Activated naive CD8-positive, alpha-beta T cell treated with anti-CD3 and anti-CD28 coated beads, Interleukin-2, amount 10 ng/mL, durations not matched to agents 7 days and 5 days (primary cell): ENCODE measurements around the gene EIF5. TPM values are rescaled to one million over a fixed set of nuclear protein-coding genes. Genes with fewer than 3 reads are reported as not detected.

Experiments used
- ATAC-seq: fragments of 150-1000 bp; cut with Tn5 transposase; one replicate; pipeline ENCODE4 v1.10.0; 2021; ENCODE audit warnings: low read depth, moderate library complexity
- POLR2A ChIA-PET: fragments of 350-600 bp; sonication (Branson Sonifier 250); formaldehyde crosslinking; loops from one replicate; lab custom pipeline; 2021; ENCODE audit warnings: antibody characterized with exemption; lab: Charles Lee
- DNase-seq: peaks from one replicate; pipeline ENCODE4 v3.0.0; 2021
- H3K27ac Mint-ChIP-seq: one replicate; pipeline ENCODE4 v1.8.0; 2022; ENCODE audit warnings: mild to moderate bottlenecking, mixed read lengths
- H3K27me3 Mint-ChIP-seq: one replicate; pipeline ENCODE4 v1.8.0; 2022; ENCODE audit warnings: mild to moderate bottlenecking, moderate library complexity, mixed read lengths
- H3K36me3 Mint-ChIP-seq: one replicate; pipeline ENCODE4 v1.8.0; 2021; ENCODE audit warnings: mild to moderate bottlenecking, mixed read lengths
- H3K4me1 Mint-ChIP-seq: one replicate; pipeline ENCODE4 v1.8.0; 2021; ENCODE audit warnings: mixed read lengths
- H3K4me3 Mint-ChIP-seq: one replicate; pipeline ENCODE4 v1.8.0; 2022; ENCODE audit warnings: mild to moderate bottlenecking, moderate library complexity, mixed read lengths
- H3K9me3 Mint-ChIP-seq: one replicate; pipeline ENCODE4 v1.8.0; 2021; ENCODE audit warnings: mixed read lengths
- total RNA-seq, 2 experiments: library from RNA; stranded (reverse); gene quantifications; one replicate each; pipeline ENCODE4 v1.2.3, GENCODE V29; 2021

EIF5 gene
- total RNA-seq, 2 experiments from 2014 or later: 202 to 222 TPM

DNA sequence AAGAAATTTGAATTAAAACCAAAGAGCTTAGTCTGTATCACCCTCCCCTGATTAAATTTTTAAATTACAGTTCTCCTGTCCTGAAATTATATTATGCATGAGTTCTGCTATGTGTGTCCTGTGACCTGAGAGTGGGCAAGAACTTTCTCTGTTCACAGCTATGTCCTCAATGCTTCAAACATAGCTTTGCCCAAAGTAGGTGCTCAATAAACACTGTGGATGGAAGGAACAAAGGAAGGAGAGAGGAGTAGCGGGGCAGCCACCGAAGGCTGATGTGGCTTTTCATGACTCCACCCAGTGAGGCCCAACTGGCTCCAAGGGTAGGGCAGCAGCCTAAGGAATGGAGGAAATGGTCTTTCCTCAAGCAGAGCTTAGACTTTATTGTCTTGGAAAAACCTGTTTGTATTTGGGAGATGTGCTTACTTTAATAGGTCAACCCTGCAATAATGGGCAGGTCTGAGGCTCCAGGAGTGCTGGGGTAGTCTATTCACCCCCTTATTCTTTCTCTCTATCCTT is 43.5 kb downstream of the EIF5 start:
- Mint-ChIP-seq H3K27ac (no peak overlapping the region), H3K36me3 (no peaks in the 10 kb centered on the region), H3K9me3 (no peaks in the 10 kb centered on the region), H3K4me3 (no peak overlapping the region), H3K4me1 (peaks cover 3% of the 10 kb centered on the region), H3K27me3 (peaks cover 13% of the 10 kb centered on the region)
- ATAC-seq (no peak), DNase-seq (no peak)
- POLR2A ChIA-PET: no interaction called here

DNA sequence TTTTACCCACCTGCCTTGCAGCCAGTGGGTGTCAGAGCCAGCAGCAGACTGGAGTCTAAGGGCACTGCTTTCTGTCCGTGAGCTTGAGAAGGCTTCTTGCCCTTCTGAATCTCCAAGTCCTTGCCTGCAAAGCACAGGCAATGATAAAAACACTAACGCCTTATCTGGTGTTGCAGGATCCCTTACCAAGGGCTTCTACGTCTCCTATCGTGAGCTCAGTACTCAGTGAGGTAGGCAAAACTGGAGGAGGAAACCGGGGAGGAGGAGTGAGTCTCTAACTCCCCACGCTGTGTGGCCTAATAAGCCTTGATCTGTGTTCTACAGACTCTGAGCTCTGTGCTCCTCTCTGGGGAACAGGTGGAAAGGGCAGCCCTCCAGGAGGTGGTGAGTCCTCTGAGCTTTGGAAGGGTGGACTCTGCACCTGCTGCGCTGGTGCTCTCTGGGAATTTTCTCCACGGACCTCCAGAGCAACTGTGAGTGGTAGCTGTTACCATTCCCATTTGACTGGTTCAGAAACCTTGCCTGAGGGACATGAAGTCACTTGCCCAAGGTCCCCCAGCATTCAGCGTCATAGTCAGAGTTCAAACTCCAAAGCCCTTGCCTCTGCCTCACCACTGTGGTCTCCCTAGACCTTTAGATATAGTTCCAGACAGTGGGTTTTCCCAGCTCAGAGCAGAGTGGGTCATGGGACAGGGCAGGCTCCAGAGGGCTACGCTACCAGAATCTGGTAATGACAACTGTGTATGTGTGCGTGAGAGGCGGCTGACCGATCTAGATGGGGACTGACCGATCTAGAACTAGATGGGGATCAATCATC is 44.2 kb downstream of the EIF5 start:
- POLR2A ChIA-PET: no interaction called here
- Mint-ChIP-seq H3K9me3 (no peaks in the 10 kb centered on the region), H3K27ac (no peak overlapping the region), H3K4me1 (peaks cover 3% of the 10 kb centered on the region), H3K4me3 (no peak overlapping the region), H3K27me3 (peaks cover 14% of the 10 kb centered on the region), H3K36me3 (no peaks in the 10 kb centered on the region)
- no peak for DNase-seq
- no peak for ATAC-seq

DNA sequence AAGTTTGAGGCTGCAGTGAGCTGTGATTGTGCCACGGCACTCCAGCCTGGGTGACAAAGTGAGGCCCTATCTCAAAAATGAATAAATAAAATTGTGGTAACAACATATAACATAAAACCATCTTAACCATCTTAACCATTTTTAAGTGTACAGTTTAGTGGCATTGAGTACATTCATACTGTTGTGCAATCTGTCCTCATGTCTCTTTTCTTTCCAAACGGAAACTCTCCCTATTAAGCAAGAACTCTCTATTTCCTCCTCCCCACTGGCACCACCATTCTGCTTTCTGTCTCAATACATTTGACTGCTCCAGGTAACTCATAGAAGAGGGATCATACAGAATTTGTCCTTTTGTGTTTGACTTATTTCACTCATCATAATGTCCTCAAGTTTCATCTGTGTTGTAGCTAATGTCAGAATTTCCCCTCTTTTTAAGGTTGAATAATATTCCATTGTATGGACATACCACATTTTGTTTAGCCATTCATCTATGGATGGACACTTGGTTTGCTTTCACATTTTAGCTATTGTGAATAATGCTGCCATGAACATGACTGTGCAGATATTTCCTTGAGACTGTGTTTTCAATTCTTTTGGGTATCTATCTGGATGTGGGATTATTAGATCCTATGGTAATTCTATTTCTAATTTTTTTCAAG is 46.8 kb downstream of the EIF5 start:
- H3K4me1 Mint-ChIP-seq: peaks cover 5% of the 10 kb centered on the region
- no peak for ATAC-seq
- H3K27ac Mint-ChIP-seq: no peak overlapping the region
- POLR2A ChIA-PET: interaction anchor here (0.6 to 1.0 kb wide), 2 partner anchors 11 to 47 kb away, joined by 3 to 4 read pairs; partner anchors contain the start of gene EIF5
- H3K4me3 Mint-ChIP-seq: no peak overlapping the region
- H3K27me3 Mint-ChIP-seq: peaks cover 12% of the 10 kb centered on the region
- H3K36me3 Mint-ChIP-seq: peaks cover under 1% of the 10 kb centered on the region
- no peaks in the 10 kb centered on the region for H3K9me3 Mint-ChIP-seq
- no peak for DNase-seq

GRCh38 chr14:103382376-103382775 is 48.3 kb downstream of the EIF5 start:
- POLR2A ChIA-PET: interaction anchor here (0.7 kb wide), 1 partner anchor 193 kb away, joined by 4 read pairs; no protein-coding TSS in a partner anchor

GRCh38 chr14:103384450-103385151 is 50.6 kb downstream of the EIF5 start:
- H3K27me3 Mint-ChIP-seq: peaks cover 9% of the 10 kb centered on the region
- peak overlapping the region; percentile 96 for H3K4me3 Mint-ChIP-seq
- no peak for ATAC-seq
- POLR2A ChIA-PET: interaction anchor here (1.4 to 2.8 kb wide), 2 partner anchors 12 to 51 kb away, joined by 4 to 21 read pairs; partner anchors contain the start of gene EIF5
- no peaks in the 10 kb centered on the region for H3K9me3 Mint-ChIP-seq
- peaks cover 21% of the 10 kb centered on the region for H3K4me1 Mint-ChIP-seq
- H3K27ac Mint-ChIP-seq: peak overlapping the region; percentile 89
- DNase-seq: no peak
- H3K36me3 Mint-ChIP-seq: peaks cover 8% of the 10 kb centered on the region

More at GRCh38 chr14:103382376-103382775, 48.3 kb downstream of the EIF5 start:
- Mint-ChIP-seq H3K27ac (no peak overlapping the region), H3K4me3 (no peak overlapping the region), H3K27me3 (peaks cover 12% of the 10 kb centered on the region), H3K4me1 (peaks cover 8% of the 10 kb centered on the region), H3K36me3 (peaks cover 4% of the 10 kb centered on the region), H3K9me3 (no peaks in the 10 kb centered on the region)
- DNase-seq: no peak
- ATAC-seq: no peak

DNA sequence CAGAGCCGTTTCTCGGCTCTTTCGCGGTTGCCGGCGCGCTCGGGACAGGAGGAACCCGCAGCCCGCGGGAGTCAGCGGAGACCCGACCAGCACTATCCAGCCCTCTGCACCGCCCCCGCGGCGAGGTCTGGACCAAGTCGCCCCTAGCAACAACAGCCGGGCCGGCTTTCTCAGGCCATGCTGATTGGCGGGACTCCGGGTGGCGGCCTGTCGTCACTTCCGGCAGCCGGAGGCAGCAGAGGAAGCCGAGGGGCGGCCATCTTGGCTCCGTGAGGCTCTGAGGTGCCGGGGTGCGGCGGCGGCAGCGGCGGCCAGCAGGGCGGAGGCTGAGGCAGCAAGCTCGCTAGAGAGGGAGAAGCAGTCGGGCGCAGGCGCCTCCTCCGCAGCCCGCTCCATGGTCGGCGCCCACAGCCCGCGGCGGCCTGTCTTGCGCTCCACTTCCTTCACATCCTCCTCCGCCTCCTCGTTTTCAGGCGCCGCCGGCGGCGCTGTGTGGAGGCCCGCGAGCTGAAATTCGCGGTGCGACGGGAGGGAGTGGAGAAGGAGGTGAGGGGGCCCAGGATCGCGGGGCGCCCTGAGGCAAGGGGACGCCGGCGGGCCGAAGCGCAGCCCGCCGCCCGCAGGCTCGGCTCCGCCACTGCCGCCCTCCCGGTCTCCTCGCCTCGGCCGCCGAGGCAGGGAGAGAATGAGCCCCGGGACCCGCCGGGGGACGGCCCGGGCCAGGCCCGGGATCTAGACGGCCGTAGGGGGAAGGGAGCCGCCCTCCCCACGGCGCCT is 51.3 kb downstream of the EIF5 start, which contains the start of gene MARK3:
Gene MARK3 (plus strand): TSS at position 264 of the 777 bp plus-strand sequence. CDS start 615 bp downstream, outside the sequence.
- peaks cover 9% of the 10 kb centered on the region for H3K27me3 Mint-ChIP-seq
- peak; percentile 90 for ATAC-seq
- POLR2A ChIA-PET: interaction anchor here (1.4 to 2.8 kb wide), 2 partner anchors 11 to 51 kb away, joined by 4 to 21 read pairs; partner anchors contain the start of gene EIF5
- H3K27ac Mint-ChIP-seq: peak within 1 kb of the TSS; percentile 97
- peak within 1 kb of the TSS; percentile 96 for H3K4me3 Mint-ChIP-seq
- no peaks in the 10 kb centered on the region for H3K9me3 Mint-ChIP-seq
- H3K36me3 Mint-ChIP-seq: peaks cover 8% of the 10 kb centered on the region
- peak; percentile 95 for DNase-seq
- peaks cover 21% of the 10 kb centered on the region for H3K4me1 Mint-ChIP-seq

DNA sequence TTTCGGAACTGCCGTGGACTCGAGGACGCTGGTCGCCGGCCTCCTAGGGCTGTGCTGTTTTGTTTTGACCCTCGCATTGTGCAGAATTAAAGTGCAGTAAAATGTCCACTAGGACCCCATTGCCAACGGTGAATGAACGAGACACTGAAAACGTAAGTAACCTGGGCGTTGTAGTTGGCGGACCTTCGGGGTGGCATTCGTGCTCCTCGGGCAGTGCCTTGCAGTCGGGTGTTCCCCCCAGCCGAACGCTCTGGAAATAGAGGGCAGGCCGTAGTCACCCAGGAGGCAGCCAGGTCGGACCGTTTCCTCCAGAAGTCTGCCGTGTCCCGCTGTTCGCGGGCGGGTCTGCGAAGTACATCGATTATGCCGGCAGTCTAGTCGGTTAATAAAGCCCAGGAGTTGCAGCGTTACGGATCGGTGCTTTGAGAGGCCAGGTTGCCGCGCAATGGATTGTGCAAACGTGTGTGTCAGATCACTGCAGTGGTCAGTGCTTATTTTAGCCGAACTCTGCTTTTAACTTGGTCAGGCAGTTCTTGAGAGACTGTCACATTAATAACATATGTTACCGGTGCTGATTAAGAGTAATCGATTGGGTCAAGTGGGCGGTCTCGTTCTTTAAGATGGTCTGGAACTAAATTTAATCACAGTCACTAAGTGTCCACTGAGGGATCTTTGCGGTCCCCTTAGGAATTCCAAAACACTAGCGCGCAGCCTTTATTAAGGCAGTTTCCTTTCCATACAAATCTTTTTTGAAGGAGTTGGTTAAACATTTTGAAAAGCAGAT is 52.1 kb downstream of the EIF5 start:
- DNase-seq (peak; percentile 56), ATAC-seq (peak; percentile 4)
- Mint-ChIP-seq H3K27ac (peak overlapping the region; percentile 97), H3K27me3 (peaks cover 9% of the 10 kb centered on the region), H3K4me3 (peak overlapping the region; percentile 96), H3K4me1 (peaks cover 26% of the 10 kb centered on the region), H3K36me3 (peaks cover 8% of the 10 kb centered on the region), H3K9me3 (no peaks in the 10 kb centered on the region)
- POLR2A ChIA-PET: interaction anchor here (1.1 to 2.8 kb wide), 3 partner anchors 10 to 52 kb away, joined by 4 to 21 read pairs (median 4); partner anchors contain the start of gene EIF5

- peaks cover 3% of the 10 kb centered on the region for H3K27me3 Mint-ChIP-seq
Measured at GRCh38 chr14:103386713-103387329, 52.8 kb downstream of the EIF5 start.

GRCh38 chr14:103388664-103389063 is 54.6 kb downstream of the EIF5 start:
- Mint-ChIP-seq H3K36me3 (peaks cover 8% of the 10 kb centered on the region), H3K27me3 (no peaks in the 10 kb centered on the region), H3K27ac (peak overlapping the region; percentile 17), H3K9me3 (no peaks in the 10 kb centered on the region), H3K4me3 (peak overlapping the region; percentile 47), H3K4me1 (peaks cover 27% of the 10 kb centered on the region)
- DNase-seq (no peak), ATAC-seq (no peak)
- POLR2A ChIA-PET: interaction anchor here (0.6 kb wide), 2 partner anchors 12 to 130 kb away, joined by 3 to 5 read pairs; no protein-coding TSS in a partner anchor

More at GRCh38 chr14:103386713-103387329, 52.8 kb downstream of the EIF5 start:
- peaks cover 8% of the 10 kb centered on the region for H3K36me3 Mint-ChIP-seq
- H3K9me3 Mint-ChIP-seq: no peaks in the 10 kb centered on the region
- H3K27ac Mint-ChIP-seq: peak overlapping the region; percentile 97
- no peak for ATAC-seq
- DNase-seq: no peak
- peak overlapping the region; percentile 96 for H3K4me3 Mint-ChIP-seq
- POLR2A ChIA-PET: interaction anchor here (1.1 kb wide), 1 partner anchor 53 kb away, joined by 4 read pairs; the partner anchor contains the start of gene EIF5
- peaks cover 26% of the 10 kb centered on the region for H3K4me1 Mint-ChIP-seq

DNA sequence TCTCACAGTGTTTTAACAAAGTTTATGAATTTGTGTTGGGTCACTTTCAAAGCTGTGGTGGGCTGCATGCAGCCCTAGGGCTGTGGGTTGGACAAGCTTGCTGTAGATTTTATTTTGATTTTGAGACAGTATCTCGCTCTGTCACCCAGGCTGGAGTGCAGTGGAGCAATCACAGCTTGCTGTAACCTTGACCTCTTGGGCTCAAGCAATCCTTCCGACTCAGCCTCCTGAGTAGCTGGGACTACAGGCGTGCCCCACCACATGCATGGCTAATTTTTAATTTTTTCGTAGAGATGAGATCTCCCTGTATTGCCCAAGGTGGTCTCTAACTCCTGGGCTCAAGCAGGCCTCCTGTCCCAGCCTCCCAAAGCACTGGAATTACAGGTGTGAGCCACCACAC is 56.6 kb downstream of the EIF5 start:
- DNase-seq (no peak), ATAC-seq (no peak)
- H3K27me3 Mint-ChIP-seq: no peaks in the 10 kb centered on the region
- POLR2A ChIA-PET: interaction anchor here (0.7 to 2.6 kb wide), 2 partner anchors 13 to 56 kb away, joined by 4 to 21 read pairs; partner anchors contain the start of gene EIF5
- peaks cover 41% of the 10 kb centered on the region for H3K4me1 Mint-ChIP-seq
- no peak overlapping the region for H3K27ac Mint-ChIP-seq
- no peaks in the 10 kb centered on the region for H3K9me3 Mint-ChIP-seq
- H3K36me3 Mint-ChIP-seq: peaks cover 8% of the 10 kb centered on the region
- H3K4me3 Mint-ChIP-seq: no peak overlapping the region

- H3K4me1 Mint-ChIP-seq: peaks cover 45% of the 10 kb centered on the region
- ATAC-seq (peak; percentile 75), DNase-seq (no peak)
- no peaks in the 10 kb centered on the region for H3K9me3 Mint-ChIP-seq
- no peak overlapping the region for H3K4me3 Mint-ChIP-seq
- H3K27me3 Mint-ChIP-seq: no peaks in the 10 kb centered on the region
- no peak overlapping the region for H3K27ac Mint-ChIP-seq
- POLR2A ChIA-PET: interaction anchor here (0.7 to 2.6 kb wide), 2 partner anchors 12 to 56 kb away, joined by 4 to 21 read pairs; partner anchors contain the start of gene EIF5
- H3K36me3 Mint-ChIP-seq: peaks cover 6% of the 10 kb centered on the region
Measured at GRCh38 chr14:103391048-103391447, 57.0 kb downstream of the EIF5 start.
